Tibial nerve (tissue), 3 donors: Measurements from ENCODE around the gene GRK2.

Source experiments
- CTCF ChIP-seq, 5 experiments: fragments of 200-600 bp in 3 of 5; fragments of 450-650 bp in 2 of 5; sonication (generic) in 3 of 5; IDR thresholded peaks; one replicate each; pipeline ENCODE4 v1.5.1; 2016 to 2019; ENCODE audit warnings: antibody characterized with exemption in 5 of 5, mild to moderate bottlenecking in 3 of 5, moderate library complexity in 2 of 5
- POLR2A ChIP-seq, 2 donors: fragments of 450-650 bp; IDR thresholded peaks; one replicate each; pipeline ENCODE4 v1.6.1; 2017; ENCODE audit warnings: antibody characterized with exemption in 2 of 2, mild to moderate bottlenecking in 2 of 2, moderate library complexity in 2 of 2

- no peak for TF ChIP-seq POLR2A (IDR thresholded peaks at IDR 0.05)
- no peak for TF ChIP-seq CTCF (IDR thresholded peaks at IDR 0.05)
Measured at GRCh38 chr11:67307545-67308001, 41.3 kb downstream of the GRK2 start.
